GM12891 (cell line): ENCODE results near the gene ISG20L2.

Experiments used
- POLR2A ChIP-seq: IDR thresholded peaks from 2 replicates; pipeline ENCODE4 v1.6.1; 2011; ENCODE audit warnings: low read depth, low read length, control low read depth
- POLR2AphosphoS5 ChIP-seq: IDR thresholded peaks from 2 replicates; pipeline ENCODE4 v1.6.1; 2011; ENCODE audit warnings: low read depth, low read length, control low read depth
- SPI1 ChIP-seq: IDR thresholded peaks from 2 replicates; pipeline ENCODE4 v1.6.1; 2011; ENCODE audit warnings: low read depth, low read length, control low read depth
- TAF1 ChIP-seq: IDR thresholded peaks from 2 replicates; pipeline ENCODE4 v1.6.1; 2011; ENCODE audit warnings: low read depth, low read length, control low read depth

DNA sequence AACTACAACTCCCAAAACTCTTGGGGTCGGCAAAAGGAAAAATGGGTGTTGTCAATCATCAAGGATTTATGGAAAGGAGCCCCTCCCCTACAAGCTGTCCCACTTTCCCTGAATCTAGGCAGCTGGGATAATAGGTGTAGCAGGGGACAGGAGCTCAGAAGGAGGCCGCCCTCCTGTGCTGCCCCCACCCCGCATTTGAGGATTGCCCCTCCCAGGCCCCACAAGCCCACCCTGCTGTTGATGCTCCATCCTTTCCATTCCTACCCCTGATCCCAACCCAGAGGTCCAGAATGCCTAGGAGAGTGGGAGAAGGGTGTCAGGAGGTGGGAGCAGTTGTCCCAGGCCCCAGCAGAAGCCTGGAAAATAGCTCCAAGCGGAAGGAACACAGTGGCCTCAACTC lies 14.2 kb upstream of the ISG20L2 start:
- no peak for TF ChIP-seq POLR2AphosphoS5
- TF ChIP-seq POLR2A: no peak
- no peak for TF ChIP-seq SPI1
- no peak for TF ChIP-seq TAF1
